Right cardiac atrium (tissue), 5 donors: ENCODE data around the gene TGIF1. TPM values are rescaled to one million over a fixed set of nuclear protein-coding genes. Genes with fewer than 3 reads are reported as not detected.

Experiments used
- ATAC-seq, 2 donors: fragments of 200-7000 bp; cut with Tn5 transposase; one replicate each; pipeline versions ENCODE4 v1.8.0 to v1.9.1; 2020; ENCODE audit warnings: moderate library complexity in 2 of 2, mild to moderate bottlenecking in 1 of 2
- DNase-seq, 3 donors: peaks; one replicate each; pipeline ENCODE4 v3.0.0-alpha.2; 2020
- H3K27ac ChIP-seq: one replicate; pipeline ENCODE4 v1.5.1; 2013; ENCODE audit warnings: mild to moderate bottlenecking, low read length, control low read depth, moderate library complexity
- H3K27me3 ChIP-seq: one replicate; pipeline ENCODE4 v1.6.1; 2013; ENCODE audit not compliant: control insufficient read depth, insufficient read depth
- H3K4me1 ChIP-seq: one replicate; pipeline ENCODE4 v1.6.1; 2013; ENCODE audit warnings: low read length; ENCODE audit not compliant: control insufficient read depth, insufficient read depth
- H3K4me3 ChIP-seq: one replicate; pipeline ENCODE4 v1.5.1; 2013; ENCODE audit warnings: low read length, control low read depth
- H3K9me3 ChIP-seq: one replicate; pipeline ENCODE4 v1.6.1; 2013; ENCODE audit warnings: low read length; ENCODE audit not compliant: control insufficient read depth
- WGBS: extraction: QIAGEN DNeasy Blood & Tissue Kit; methylation state at CpG from one replicate; pipeline ENCODE4 v1.1.7; 2013; 5-methylcytosine and 5-hydroxymethylcytosine counted together
- intact Hi-C, 4 donors: fragments of 100-400 bp; cut with DNase I; formaldehyde crosslinking; loops; one replicate each; pipeline versions ENCODE4 v1.11.0 to v1.14.0; 2022 to 2023
- polyA plus RNA-seq: library from polyadenylated mRNA; stranded (reverse); fragments of 200-250 nt; gene quantifications from one replicate; pipeline ENCODE4 v1.2.3, GENCODE V29; 2013
- total RNA-seq, 4 donors: library from RNA; stranded (reverse); fragmentation: NEBNext Ultra II Directional; extraction: Animal tissue kit (Norgen Biotek cat#: 25700); gene quantifications; one replicate each; pipeline ENCODE4 v1.2.1, GENCODE V29; 2021
- donor health status: healthy with polysubstance abuse.
- donor health status: DM: no; HTN: yes; CAD: no.
- donor health status: DM: no; HTN: no; CAD: no.
- donor health status: DM: no; HTN: yes; CAD: no; lungs with severe emphysema.
- donor health status: DM: yes; HTN: yes; CAD: no.

TGIF1 gene
- total and polyA plus RNA-seq, 5 donors = 11.4 to 19.2 (median 12.3) TPM

DNA sequence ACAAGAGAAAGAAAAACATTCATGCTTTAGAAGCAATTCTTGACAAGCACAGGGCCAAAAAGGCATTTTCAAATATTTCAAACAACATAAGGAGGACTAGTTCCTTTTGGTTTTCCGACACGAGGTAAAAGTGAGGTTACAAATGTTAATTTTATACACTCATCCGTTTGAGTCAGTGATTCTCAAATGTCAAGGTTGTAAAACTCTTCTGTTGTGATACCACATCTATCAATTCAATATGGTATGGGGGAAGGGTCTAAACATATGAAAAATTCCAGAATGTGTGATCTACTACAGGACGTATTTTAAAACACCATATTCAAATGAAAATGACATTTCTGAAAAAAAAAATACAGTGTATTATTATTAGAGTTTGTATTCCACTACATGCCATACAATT, 52.7 kb downstream of the TGIF1 start:
- no peak for DNase-seq
- Histone ChIP-seq H3K9me3 (no peaks in the 10 kb centered on the region), H3K27ac (no peak overlapping the region), H3K4me1 (no peaks in the 10 kb centered on the region), H3K27me3 (no peaks in the 10 kb centered on the region), H3K4me3 (no peak overlapping the region)
- ATAC-seq = no peak
- 77% methylated on average over 4 of the region's 4 CpGs for WGBS
- intact Hi-C loops = no loop called here

DNA sequence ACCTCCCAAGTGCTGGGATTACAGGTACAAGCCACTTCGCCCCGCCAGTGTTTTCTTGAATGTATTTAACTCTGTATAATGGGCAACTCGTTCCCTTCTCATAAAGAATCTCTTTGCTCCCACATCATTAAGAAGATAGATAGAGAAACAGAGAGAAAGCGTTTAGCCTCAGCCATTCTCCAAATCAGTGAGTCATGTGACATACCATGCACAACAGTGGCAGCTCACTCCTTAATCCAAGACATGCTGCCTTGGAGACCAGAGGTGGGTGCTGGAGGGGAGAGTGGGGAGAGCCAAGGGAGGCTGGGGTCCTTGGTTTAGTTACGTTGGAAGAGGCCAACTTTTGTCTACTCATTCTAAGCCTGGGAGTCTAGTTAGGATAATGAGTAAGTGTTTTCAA, 54.7 kb downstream of the TGIF1 start:
- DNase-seq = no peak
- 85% methylated on average over 5 of the region's 5 CpGs for WGBS
- ATAC-seq = no peak
- Histone ChIP-seq H3K4me1 (no peaks in the 10 kb centered on the region), H3K27me3 (no peaks in the 10 kb centered on the region), H3K9me3 (no peaks in the 10 kb centered on the region), H3K27ac (no peak overlapping the region), H3K4me3 (no peak overlapping the region)
- intact Hi-C loops = no loop called here

DNA sequence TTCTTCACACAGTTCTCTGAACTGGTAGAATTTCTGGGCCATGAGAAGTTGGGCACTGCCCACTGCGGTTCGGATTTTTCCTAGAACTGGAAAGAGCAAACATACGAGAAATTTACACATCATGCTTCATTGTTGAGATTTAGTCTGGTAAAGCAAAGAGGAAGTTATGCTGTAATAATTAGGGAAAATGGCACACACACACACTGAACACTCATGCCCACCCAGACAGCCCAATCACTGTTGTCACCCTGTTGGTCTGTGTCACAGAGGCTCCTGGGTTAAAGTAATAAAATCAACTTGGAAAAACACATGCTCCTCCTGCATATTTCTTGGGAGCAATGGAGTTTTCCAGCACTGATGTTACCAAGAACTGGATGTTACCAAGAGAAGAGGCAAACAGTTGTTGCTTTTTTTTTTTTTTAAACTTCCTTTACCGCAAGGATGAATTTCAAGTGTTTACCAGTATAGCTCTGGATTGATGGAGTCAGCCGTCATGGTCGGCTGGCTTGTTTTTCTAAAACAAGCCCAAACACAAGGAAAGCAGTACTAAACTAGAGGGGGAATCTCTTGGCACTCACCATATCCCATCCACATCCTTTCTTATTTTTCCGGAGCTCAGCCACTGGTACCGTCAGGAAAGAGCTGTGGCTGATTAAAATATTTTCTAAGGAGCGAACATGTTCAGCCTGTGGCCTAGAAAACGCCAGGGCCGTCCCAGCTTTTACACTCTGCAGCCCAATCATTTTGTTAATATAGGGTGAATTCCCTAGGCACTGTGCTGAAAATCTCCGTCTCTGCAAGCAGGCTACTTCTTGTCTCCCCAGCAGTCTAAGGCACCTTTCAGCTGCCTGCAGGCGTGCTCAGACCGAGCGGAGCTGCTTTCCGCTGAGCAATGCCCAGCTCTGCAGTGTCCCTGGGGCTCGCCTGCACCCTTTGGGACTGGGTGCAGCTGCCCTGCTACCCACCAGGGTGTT, 58.9 kb downstream of the TGIF1 start:
- no peaks in the 10 kb centered on the region for H3K27me3 ChIP-seq
- no peak overlapping the region for H3K4me3 ChIP-seq
- no peaks in the 10 kb centered on the region for H3K4me1 ChIP-seq
- no peak overlapping the region for H3K27ac ChIP-seq
- DNase-seq (no peak), ATAC-seq (no peak)
- WGBS = 65% methylated on average over 17 of the region's 17 CpGs
- H3K9me3 ChIP-seq = no peaks in the 10 kb centered on the region
- intact Hi-C loops = no loop called here

Other genes with a start within 250 kb of the TGIF1 start
- gene MYOM1, start 230.2 kb upstream of the TGIF1 start, total RNA-seq = 100 to 1,000 TPM; 337 to 479 (median 357) TPM
- gene MYOM1, start 230.2 kb upstream of the TGIF1 start, polyA plus RNA-seq = 177 TPM
- 100 to 1,000 TPM; 493 to 926 (median 671) TPM for gene MYL12A, start 202.4 kb upstream of the TGIF1 start, total RNA-seq
- 1,833 TPM for gene MYL12A, start 202.4 kb upstream of the TGIF1 start, polyA plus RNA-seq
- gene MYL12B, start 188.0 kb upstream of the TGIF1 start, total RNA-seq = 100 to 1,000 TPM; 171 to 199 (median 174) TPM
- 343 TPM for gene MYL12B, start 188.0 kb upstream of the TGIF1 start, polyA plus RNA-seq